Fibroblast of pulmonary artery (primary cell): ENCODE data around the gene DLGAP1.
A peak's percentile ranks its signal among the peaks of the same experiment; 100 is the strongest.

Experiments used
- DNase-seq: peaks from one replicate; pipeline ENCODE4 v3.0.0-alpha.2; 2010; ENCODE audit warnings: low read depth
- H3K4me3 ChIP-seq: replicated peaks from 2 replicates; pipeline ENCODE4 v1.5.1; 2011; ENCODE audit warnings: low read depth, mild to moderate bottlenecking, control low read depth, low read length, moderate library complexity
- TF ChIP-seq, protein P1 (sequence below): IDR thresholded peaks from 2 replicates; pipeline ENCODE4 v1.5.1; 2011; ENCODE audit warnings: mild to moderate bottlenecking, control low read depth, low read length, inconsistent platforms; ENCODE audit errors: missing control alignments

DLGAP1 gene

GRCh38 chr18:3455090-3455635 lies 999.9 kb downstream of the DLGAP1 start:
- TF ChIP-seq, protein P1, sequence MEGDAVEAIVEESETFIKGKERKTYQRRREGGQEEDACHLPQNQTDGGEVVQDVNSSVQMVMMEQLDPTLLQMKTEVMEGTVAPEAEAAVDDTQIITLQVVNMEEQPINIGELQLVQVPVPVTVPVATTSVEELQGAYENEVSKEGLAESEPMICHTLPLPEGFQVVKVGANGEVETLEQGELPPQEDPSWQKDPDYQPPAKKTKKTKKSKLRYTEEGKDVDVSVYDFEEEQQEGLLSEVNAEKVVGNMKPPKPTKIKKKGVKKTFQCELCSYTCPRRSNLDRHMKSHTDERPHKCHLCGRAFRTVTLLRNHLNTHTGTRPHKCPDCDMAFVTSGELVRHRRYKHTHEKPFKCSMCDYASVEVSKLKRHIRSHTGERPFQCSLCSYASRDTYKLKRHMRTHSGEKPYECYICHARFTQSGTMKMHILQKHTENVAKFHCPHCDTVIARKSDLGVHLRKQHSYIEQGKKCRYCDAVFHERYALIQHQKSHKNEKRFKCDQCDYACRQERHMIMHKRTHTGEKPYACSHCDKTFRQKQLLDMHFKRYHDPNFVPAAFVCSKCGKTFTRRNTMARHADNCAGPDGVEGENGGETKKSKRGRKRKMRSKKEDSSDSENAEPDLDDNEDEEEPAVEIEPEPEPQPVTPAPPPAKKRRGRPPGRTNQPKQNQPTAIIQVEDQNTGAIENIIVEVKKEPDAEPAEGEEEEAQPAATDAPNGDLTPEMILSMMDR: no peak
- H3K4me3 ChIP-seq: peak overlapping the region; percentile 83
- DNase-seq: no peak

GRCh38 chr18:3454365-3455089 lies 1000.6 kb downstream of the DLGAP1 start:
- DNase-seq: peak; percentile 84
- H3K4me3 ChIP-seq: peak overlapping the region; percentile 83
- TF ChIP-seq, protein P1: peak; percentile 73

DNA sequence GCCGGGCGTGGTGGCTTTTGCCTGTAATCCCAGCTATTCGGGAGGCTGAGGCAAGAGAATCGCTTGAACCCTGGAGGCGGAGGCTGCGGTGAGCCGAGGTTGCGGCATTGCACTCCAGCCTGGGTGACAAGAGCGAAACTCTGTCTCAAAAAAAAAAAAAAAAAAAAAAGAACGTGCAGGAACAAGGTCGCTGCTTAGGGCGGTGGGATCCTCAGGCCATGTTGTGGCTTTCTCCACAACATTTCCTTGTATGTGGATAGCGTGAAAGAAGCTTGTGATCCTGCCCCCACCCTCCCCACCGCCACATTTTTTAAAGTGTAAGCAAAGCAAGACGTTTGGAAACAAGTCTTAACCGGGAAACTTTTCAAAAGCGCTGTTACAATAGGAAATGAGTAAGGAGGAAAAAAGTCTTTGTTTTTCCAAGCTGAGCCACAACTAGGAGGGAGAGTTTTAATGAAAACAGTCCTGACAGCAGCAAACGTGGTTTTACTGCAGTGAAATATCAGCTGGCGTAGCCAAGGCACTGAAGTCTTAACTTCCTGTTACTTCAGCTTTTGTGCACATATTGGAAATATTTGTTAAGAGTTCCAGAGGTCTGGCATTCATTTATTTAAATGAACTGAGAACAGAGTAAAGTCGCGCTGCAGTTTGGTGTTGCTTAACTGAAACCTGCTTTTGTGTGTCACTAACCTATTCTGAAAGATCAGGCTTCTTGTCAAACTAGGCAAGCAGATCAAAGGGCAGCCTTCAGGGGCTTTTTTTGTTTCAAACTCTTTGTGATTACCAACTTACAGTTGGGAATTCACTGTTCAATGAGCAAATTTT lies 1001.4 kb downstream of the DLGAP1 start:
- peak; percentile 98 for DNase-seq
- H3K4me3 ChIP-seq: peak overlapping the region; percentile 83
- TF ChIP-seq, protein P1: no peak

DNA sequence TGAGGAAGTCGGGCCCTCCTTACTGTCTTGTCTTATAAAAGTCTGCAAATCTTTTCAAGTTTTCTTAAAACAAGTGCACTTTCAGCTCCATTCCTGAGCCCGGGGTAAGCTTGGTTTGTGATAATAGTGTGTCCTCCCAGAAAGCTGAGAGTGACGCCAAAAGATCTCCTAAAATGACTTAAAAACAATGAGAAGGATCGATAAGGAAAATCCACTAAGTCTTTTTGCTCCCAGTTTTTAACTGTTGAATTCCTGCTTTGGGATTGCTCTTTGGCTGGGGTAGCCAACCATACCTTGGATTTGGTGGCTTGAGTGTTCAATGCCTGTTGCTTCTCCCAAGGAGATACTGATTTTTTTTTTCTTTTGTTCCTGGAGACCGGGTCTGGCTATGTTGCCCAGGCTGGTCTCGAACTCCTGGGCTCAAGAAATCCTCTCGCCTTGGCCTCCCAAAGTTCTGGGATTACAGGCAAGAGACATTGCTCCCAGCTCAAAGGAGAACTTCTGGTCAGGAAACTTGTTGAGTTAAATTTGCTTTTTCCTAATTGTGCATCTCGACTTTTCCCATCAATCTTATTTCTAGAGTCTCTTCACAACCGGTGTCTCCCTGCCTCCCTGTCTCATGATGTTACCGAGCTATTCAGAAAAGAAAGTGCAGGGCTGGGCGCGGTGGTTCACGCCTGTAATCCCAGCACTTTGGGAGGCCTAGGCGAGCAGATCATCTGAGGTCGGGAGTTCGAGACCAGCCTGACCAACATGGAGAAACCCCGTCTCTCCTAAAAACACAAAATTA lies 1002.2 kb downstream of the DLGAP1 start:
- DNase-seq: no peak
- peak overlapping the region; percentile 83 for H3K4me3 ChIP-seq
- TF ChIP-seq, protein P1: no peak

GRCh38 chr18:3451989-3452749 lies 1002.9 kb downstream of the DLGAP1 start:
- TF ChIP-seq, protein P1: no peak
- DNase-seq: peak; percentile 81
- peak overlapping the region; percentile 83 for H3K4me3 ChIP-seq
